ENCODE results near the gene NRN1.

GRCh38 chr6:6026513-6027205, 19.9 kb upstream of the NRN1 start:
- TF ChIP-seq EGR1 (IDR thresholded peaks at IDR 0.05) (no peak), REST (IDR thresholded peaks at IDR 0.05; ENCODE audit: low read depth) (no peak)

Data from Ishikawa (cell line).